NB4 (cell line): ENCODE results near the gene STN1.

ENCODE experiments used
- CTCF ChIP-seq: IDR thresholded peaks from one replicate; pipeline ENCODE4 v1.5.1; 2012; ENCODE audit warnings: low read depth, low read length
- MYC ChIP-seq: IDR thresholded peaks from 2 replicates; pipeline ENCODE4 v1.6.1; 2011; ENCODE audit warnings: low read depth, low read length
- POLR2A ChIP-seq: IDR thresholded peaks from 2 replicates; pipeline ENCODE4 v1.6.1; 2011; ENCODE audit warnings: mild to moderate bottlenecking; ENCODE audit not compliant: insufficient read length; ENCODE audit errors: extremely low read depth

- TF ChIP-seq CTCF (no peak), MYC (no peak), POLR2A (no peak)
These were observed 85.2 kb downstream of the STN1 start for GRCh38 chr10:103832806-103833205.
